OCI-LY1 (cell line): ENCODE data around the gene RSPRY1.

Source experiments
- EZH2 ChIP-seq: fragments of 200-600 bp; sonication (generic), shearing (Covaris generic); IDR thresholded peaks from 2 replicates; pipeline ENCODE4 v1.8.0; 2017; ENCODE audit warnings: borderline replicate concordance, mixed run types, mild to moderate bottlenecking, antibody characterized with exemption, low read length, moderate library complexity, mixed read lengths
- TF ChIP-seq, protein P1 (sequence below): fragments of 200-600 bp; sonication (generic), shearing (Covaris generic); IDR thresholded peaks from 2 replicates; pipeline ENCODE4 v1.5.1; 2017; ENCODE audit warnings: mild to moderate bottlenecking, antibody characterized with exemption, low read length, moderate library complexity, mixed read lengths

DNA sequence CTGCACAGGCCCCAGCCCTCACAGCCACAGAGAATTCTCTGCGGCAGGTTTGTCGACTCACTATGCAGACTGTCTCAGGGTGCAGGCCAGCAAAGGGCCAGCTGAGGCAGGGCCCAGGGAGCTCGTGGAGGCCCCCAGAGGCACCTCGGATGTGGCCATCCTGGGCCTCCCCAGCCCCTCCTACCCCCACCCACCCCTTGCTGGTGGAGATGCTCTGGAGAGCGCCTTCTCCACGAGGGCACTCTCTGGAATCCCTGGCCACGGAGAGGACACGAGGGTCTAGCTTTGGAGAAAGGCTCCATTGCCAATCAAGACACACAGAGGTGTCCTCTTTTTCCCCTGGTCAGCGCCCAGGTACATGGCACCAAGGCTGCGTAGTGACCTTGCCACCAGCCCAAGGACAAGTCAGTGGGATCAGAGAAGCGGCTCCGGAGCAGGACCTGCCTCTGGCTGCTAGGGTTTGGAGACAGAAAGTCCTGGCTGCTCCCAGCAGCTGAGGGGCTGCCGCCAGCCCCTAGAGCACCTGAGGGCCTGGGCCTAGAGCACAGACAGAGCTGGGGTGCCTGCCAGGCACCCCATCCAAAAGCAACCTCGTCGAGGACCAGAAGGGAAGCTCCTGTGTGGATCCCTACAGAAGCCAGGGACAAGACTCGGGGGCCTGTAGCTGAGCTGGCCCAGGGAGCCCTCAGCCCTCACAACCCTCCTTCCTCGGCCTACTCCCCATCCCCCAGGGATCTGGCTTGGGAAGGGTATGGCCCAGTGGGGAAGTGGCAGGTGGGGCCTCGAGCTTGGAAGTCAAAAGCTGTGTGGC is 77.6 kb downstream of the RSPRY1 start:
- TF ChIP-seq, protein P1, sequence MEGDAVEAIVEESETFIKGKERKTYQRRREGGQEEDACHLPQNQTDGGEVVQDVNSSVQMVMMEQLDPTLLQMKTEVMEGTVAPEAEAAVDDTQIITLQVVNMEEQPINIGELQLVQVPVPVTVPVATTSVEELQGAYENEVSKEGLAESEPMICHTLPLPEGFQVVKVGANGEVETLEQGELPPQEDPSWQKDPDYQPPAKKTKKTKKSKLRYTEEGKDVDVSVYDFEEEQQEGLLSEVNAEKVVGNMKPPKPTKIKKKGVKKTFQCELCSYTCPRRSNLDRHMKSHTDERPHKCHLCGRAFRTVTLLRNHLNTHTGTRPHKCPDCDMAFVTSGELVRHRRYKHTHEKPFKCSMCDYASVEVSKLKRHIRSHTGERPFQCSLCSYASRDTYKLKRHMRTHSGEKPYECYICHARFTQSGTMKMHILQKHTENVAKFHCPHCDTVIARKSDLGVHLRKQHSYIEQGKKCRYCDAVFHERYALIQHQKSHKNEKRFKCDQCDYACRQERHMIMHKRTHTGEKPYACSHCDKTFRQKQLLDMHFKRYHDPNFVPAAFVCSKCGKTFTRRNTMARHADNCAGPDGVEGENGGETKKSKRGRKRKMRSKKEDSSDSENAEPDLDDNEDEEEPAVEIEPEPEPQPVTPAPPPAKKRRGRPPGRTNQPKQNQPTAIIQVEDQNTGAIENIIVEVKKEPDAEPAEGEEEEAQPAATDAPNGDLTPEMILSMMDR: no peak
- TF ChIP-seq EZH2: no peak
